ENCODE results near the gene EXOSC5. TPM values are rescaled to one million over a fixed set of nuclear protein-coding genes. Genes with fewer than 3 reads are reported as not detected.

EXOSC5 gene
- total RNA-seq, 2 experiments from 2014 or later: 40.0 to 55.8 TPM

DNA sequence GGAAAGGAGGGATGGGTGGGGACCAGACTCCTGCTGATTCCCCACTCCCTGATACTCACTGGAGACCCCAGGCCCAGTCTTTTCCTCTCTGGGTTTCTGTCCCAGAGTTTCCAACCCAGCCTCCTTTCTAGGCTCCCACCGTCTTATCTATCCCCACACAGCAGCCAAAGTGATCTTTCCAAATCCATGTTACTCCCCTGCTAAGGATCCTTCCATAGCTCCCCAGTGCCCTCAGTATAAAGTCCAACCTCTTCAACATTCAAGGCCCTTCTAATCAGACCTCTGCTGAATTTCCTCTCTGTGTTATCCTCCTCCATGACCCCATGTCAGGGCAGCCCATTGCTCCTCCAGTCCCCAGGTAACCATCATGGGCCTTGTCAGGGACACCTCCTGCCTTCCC, 42.1 kb downstream of the EXOSC5 start:
- H2AFZ ChIP-seq (ENCODE audit: low read length): no peak overlapping the region
- no peak overlapping the region for H3K4me2 ChIP-seq (ENCODE audit: low read length)
- H3K9me3 ChIP-seq (ENCODE audit: low read length): no peaks in the 10 kb centered on the region
- ChIA-PET CTCF (ENCODE audit: unreplicated experiment) (interaction anchor here (0.6 to 0.9 kb wide), 2 partner anchors 9 to 120 kb away, joined by 3 to 4 read pairs; partner anchors contain the start of gene B9D2), POLR2A (interaction anchor here (1.5 kb wide), 1 partner anchor 9 kb away, joined by 8 read pairs; the partner anchor contains the start of gene B9D2)
- TF ChIP-seq CTCF (conservative IDR thresholded peaks at IDR 0.05; ENCODE audit: low read length) (no peak), EZH2phosphoT487 (IDR thresholded peaks at IDR 0.05; ENCODE audit: borderline replicate concordance, low read depth, low read length) (no peak)
- H3K9me2 ChIP-seq (ENCODE audit: insufficient read depth, low read length): no peaks in the 10 kb centered on the region
- intact Hi-C loops (cut with micrococcal nuclease; ENCODE audit: unreplicated experiment): no loop called here
- H3K4me3 ChIP-seq (ENCODE audit: low read depth, low read length, poor library complexity, severe bottlenecking): no peak overlapping the region
- H3K36me3 ChIP-seq (ENCODE audit: insufficient read depth, low read length): peaks cover 9% of the 10 kb centered on the region; the same call in 1 of the 2 replicates
- no peak overlapping the region for H3K27ac ChIP-seq (ENCODE audit: low read depth, low read length, poor library complexity, severe bottlenecking)
- H4K20me1 ChIP-seq (ENCODE audit: insufficient read depth, low read length): peaks cover 4% of the 10 kb centered on the region
- H3K79me2 ChIP-seq (ENCODE audit: insufficient read depth, low read depth, low read length): peaks cover 35% of the 10 kb centered on the region; the same call in 1 of the 2 replicates
- no TSS peak for BruUV-seq (replicated peaks)
- no peak for DNase-seq (ENCODE audit: low spot score)
- H3K4me1 ChIP-seq (ENCODE audit: insufficient read depth, low read length, poor library complexity, severe bottlenecking): peaks cover 15% of the 10 kb centered on the region

GRCh38 chr19:41354343-41354953, 42.7 kb downstream of the EXOSC5 start:
- CTCF ChIA-PET (ENCODE audit: unreplicated experiment): interaction anchor here (0.6 kb wide), 1 partner anchor 119 kb away, joined by 4 read pairs; no protein-coding TSS in a partner anchor
- peak overlapping the region; percentile 78 for H3K4me2 ChIP-seq (ENCODE audit: low read length)
- TF ChIP-seq EZH2phosphoT487 (IDR thresholded peaks at IDR 0.05; ENCODE audit: borderline replicate concordance, low read depth, low read length) (no peak), CTCF (conservative IDR thresholded peaks at IDR 0.05; ENCODE audit: low read length) (no peak)
- H3K9me2 ChIP-seq (ENCODE audit: insufficient read depth, low read length): no peaks in the 10 kb centered on the region
- H3K36me3 ChIP-seq (ENCODE audit: insufficient read depth, low read length): peaks cover 15% of the 10 kb centered on the region
- no peak overlapping the region for H2AFZ ChIP-seq (ENCODE audit: low read length)
- H3K27ac ChIP-seq (ENCODE audit: low read depth, low read length, poor library complexity, severe bottlenecking): no peak overlapping the region
- no TSS peak for BruUV-seq (replicated peaks)
- H3K4me3 ChIP-seq (ENCODE audit: low read depth, low read length, poor library complexity, severe bottlenecking): peak overlapping the region; percentile 77
- intact Hi-C loops (cut with micrococcal nuclease; ENCODE audit: unreplicated experiment): no loop called here
- no peaks in the 10 kb centered on the region for H3K9me3 ChIP-seq (ENCODE audit: low read length)
- peaks cover 4% of the 10 kb centered on the region for H4K20me1 ChIP-seq (ENCODE audit: insufficient read depth, low read length)
- H3K4me1 ChIP-seq (ENCODE audit: insufficient read depth, low read length, poor library complexity, severe bottlenecking): peaks cover 15% of the 10 kb centered on the region
- peaks cover 41% of the 10 kb centered on the region; the same call in 1 of the 2 replicates for H3K79me2 ChIP-seq (ENCODE audit: insufficient read depth, low read depth, low read length)
- POLR2A ChIA-PET: interaction anchor here (1.5 kb wide), 1 partner anchor 10 kb away, joined by 8 read pairs; the partner anchor contains the start of gene B9D2
- DNase-seq (ENCODE audit: low spot score): no peak
